Measurements from ENCODE around the gene TAS2R4. TPM values are rescaled to one million over a fixed set of nuclear protein-coding genes. Genes with fewer than 3 reads are reported as not detected.
"Not testable (repeated sequence)": the region's sequence is repeated elsewhere in the genome, so short reads cannot be mapped to it uniquely, and the experiment has no call there.

The TAS2R4 gene
- 1 to 10 TPM; 1.1 to 1.4 TPM for total RNA-seq

GRCh38 chr7:141776374-141776773, at the start of gene TAS2R4:
Gene TAS2R4 (plus strand): TSS chr7:141776674. CDS start chr7:141778489, 1,815 bp downstream.
- peaks cover 14 to 28% of the 10 kb centered on the region in 2 donors for H3K36me3 Mint-ChIP-seq (ENCODE audit: insufficient read depth in 2 of 2)
- DNase-seq = no peak
- H3K4me1 Mint-ChIP-seq (ENCODE audit: low read depth) = no peaks in the 10 kb centered on the region

GRCh38 chr7:141729020-141729419, 47.5 kb upstream of the TAS2R4 start:
- Mint-ChIP-seq H3K4me3 (no peak overlapping the region), H3K36me3 (ENCODE audit: insufficient read depth in 2 of 2) (no peaks in the 10 kb centered on the region), H3K4me1 (ENCODE audit: low read depth) (no peaks in the 10 kb centered on the region), H3K27me3 (ENCODE audit: low read depth) (no peaks in the 10 kb centered on the region), H3K9me3 (no peaks in the 10 kb centered on the region), H3K27ac (no peak overlapping the region)
- ATAC-seq (replicated peaks in 1 of 2) (no peak), DNase-seq (no peak)

More at GRCh38 chr7:141776374-141776773, at the start of gene TAS2R4:
- no peak within 1 kb of the TSS for H3K27ac Mint-ChIP-seq
- H3K4me3 Mint-ChIP-seq = no peak within 1 kb of the TSS
- H3K9me3 Mint-ChIP-seq = peaks cover 0 to 3% of the 10 kb centered on the region in 2 donors
- H3K27me3 Mint-ChIP-seq (ENCODE audit: low read depth) = no peaks in the 10 kb centered on the region
- no peak for ATAC-seq (replicated peaks in 1 of 2)

- no peaks in the 10 kb centered on the region for H3K27me3 Mint-ChIP-seq (ENCODE audit: low read depth)
- H3K27ac Mint-ChIP-seq = no peak overlapping the region
- DNase-seq (no peak), ATAC-seq (replicated peaks in 1 of 2) (no peak)
- H3K4me3 Mint-ChIP-seq = no peak overlapping the region
- H3K4me1 Mint-ChIP-seq (ENCODE audit: low read depth) = no peaks in the 10 kb centered on the region
- no peaks in the 10 kb centered on the region for H3K9me3 Mint-ChIP-seq
- H3K36me3 Mint-ChIP-seq (ENCODE audit: insufficient read depth in 2 of 2) = no peaks in the 10 kb centered on the region
These were observed 44.9 kb upstream of the TAS2R4 start for GRCh38 chr7:141731476-141732149.

GRCh38 chr7:141737118-141737835, 39.2 kb upstream of the TAS2R4 start:
- peak overlapping the region; percentile 94 to 98 for H3K4me3 Mint-ChIP-seq
- ATAC-seq (replicated peaks in 1 of 2) (no peak), DNase-seq (peak; percentile 3 to 14)
- H3K27ac Mint-ChIP-seq = peak overlapping the region; percentile 99
- H3K4me1 Mint-ChIP-seq (ENCODE audit: low read depth) = peaks cover 37% of the 10 kb centered on the region
- H3K27me3 Mint-ChIP-seq (ENCODE audit: low read depth) = no peaks in the 10 kb centered on the region
- no peaks in the 10 kb centered on the region for H3K9me3 Mint-ChIP-seq
- H3K36me3 Mint-ChIP-seq (ENCODE audit: insufficient read depth in 2 of 2) = peaks cover 10 to 24% of the 10 kb centered on the region in 2 donors

- H3K36me3 Mint-ChIP-seq (ENCODE audit: insufficient read depth in 2 of 2) = peaks cover 10 to 29% of the 10 kb centered on the region in 2 donors
- H3K27me3 Mint-ChIP-seq (ENCODE audit: low read depth) = no peaks in the 10 kb centered on the region
- peak within 1 kb of the TSS; percentile 94 to 98 for H3K4me3 Mint-ChIP-seq
- H3K27ac Mint-ChIP-seq = peak within 1 kb of the TSS; percentile 99
- ATAC-seq (replicated peaks in 1 of 2) = peak; percentile 91 to 94
- no peaks in the 10 kb centered on the region for H3K9me3 Mint-ChIP-seq
- DNase-seq = peak; percentile 91 to 92
- H3K4me1 Mint-ChIP-seq (ENCODE audit: low read depth) = peaks cover 41% of the 10 kb centered on the region
These were observed 38.5 kb upstream of the TAS2R4 start, which contains the start of gene SSBP1 for GRCh38 chr7:141737836-141738591. Gene SSBP1 (plus strand): TSS chr7:141738358. CDS start chr7:141739167, 809 bp downstream.

- Mint-ChIP-seq H3K27me3 (ENCODE audit: low read depth) (no peaks in the 10 kb centered on the region), H3K4me1 (ENCODE audit: low read depth) (peaks cover 43% of the 10 kb centered on the region)
- no peak for DNase-seq
These were observed 37.9 kb upstream of the TAS2R4 start for GRCh38 chr7:141738592-141739013.

GRCh38 chr7:141739250-141739649, 37.2 kb upstream of the TAS2R4 start:
- Mint-ChIP-seq H3K36me3 (ENCODE audit: insufficient read depth in 2 of 2) (peaks cover 14 to 39% of the 10 kb centered on the region in 2 donors), H3K4me3 (peak overlapping the region; percentile 94 to 98), H3K27me3 (ENCODE audit: low read depth) (no peaks in the 10 kb centered on the region), H3K27ac (peak overlapping the region; percentile 99), H3K9me3 (no peaks in the 10 kb centered on the region), H3K4me1 (ENCODE audit: low read depth) (peaks cover 50% of the 10 kb centered on the region)
- no peak for DNase-seq
- no peak for ATAC-seq (replicated peaks in 1 of 2)

More at GRCh38 chr7:141738592-141739013, 37.9 kb upstream of the TAS2R4 start:
- Mint-ChIP-seq H3K4me3 (peak overlapping the region; percentile 94 to 98), H3K9me3 (no peaks in the 10 kb centered on the region), H3K36me3 (ENCODE audit: insufficient read depth in 2 of 2) (peaks cover 14 to 33% of the 10 kb centered on the region in 2 donors), H3K27ac (peak overlapping the region; percentile 99)
- no peak for ATAC-seq (replicated peaks in 1 of 2)

- no peaks in the 10 kb centered on the region for H3K27me3 Mint-ChIP-seq (ENCODE audit: low read depth)
- ATAC-seq (replicated peaks in 1 of 2) = no peak
- H3K36me3 Mint-ChIP-seq (ENCODE audit: insufficient read depth in 2 of 2) = peaks cover 17 to 41% of the 10 kb centered on the region in 2 donors
These were observed 34.2 kb upstream of the TAS2R4 start for GRCh38 chr7:141742229-141742628.

GRCh38 chr7:141744131-141744530, 32.3 kb upstream of the TAS2R4 start:
- DNase-seq (no peak), ATAC-seq (replicated peaks in 1 of 2) (no peak)
- H3K27ac Mint-ChIP-seq = peak overlapping the region; percentile 56
- H3K27me3 Mint-ChIP-seq (ENCODE audit: low read depth) = no peaks in the 10 kb centered on the region
- peaks cover 15 to 40% of the 10 kb centered on the region in 2 donors for H3K36me3 Mint-ChIP-seq (ENCODE audit: insufficient read depth in 2 of 2)
- peaks cover 35% of the 10 kb centered on the region for H3K4me1 Mint-ChIP-seq (ENCODE audit: low read depth)
- H3K9me3 Mint-ChIP-seq = no peaks in the 10 kb centered on the region
- no peak overlapping the region for H3K4me3 Mint-ChIP-seq

More at GRCh38 chr7:141742229-141742628, 34.2 kb upstream of the TAS2R4 start:
- no peak for DNase-seq
- Mint-ChIP-seq H3K27ac (peak overlapping the region; percentile 55), H3K4me3 (peak overlapping the region in 1 of 2 donors; percentile 29), H3K9me3 (no peaks in the 10 kb centered on the region), H3K4me1 (ENCODE audit: low read depth) (peaks cover 49% of the 10 kb centered on the region)

- H3K27ac Mint-ChIP-seq = no peak overlapping the region
- DNase-seq = no peak
- ATAC-seq (replicated peaks in 1 of 2) = no peak
- H3K4me3 Mint-ChIP-seq = no peak overlapping the region
- H3K27me3 Mint-ChIP-seq (ENCODE audit: low read depth) = no peaks in the 10 kb centered on the region
- H3K9me3 Mint-ChIP-seq = peaks cover 1 to 7% of the 10 kb centered on the region in 2 donors
- peaks cover 9% of the 10 kb centered on the region for H3K4me1 Mint-ChIP-seq (ENCODE audit: low read depth)
- peaks cover 37 to 53% of the 10 kb centered on the region in 2 donors for H3K36me3 Mint-ChIP-seq (ENCODE audit: insufficient read depth in 2 of 2)
These were observed 28.1 kb upstream of the TAS2R4 start for GRCh38 chr7:141748396-141748795.

- H3K4me1 Mint-ChIP-seq (ENCODE audit: low read depth); ATAC-seq (replicated peaks in 1 of 2); DNase-seq; H3K4me3 Mint-ChIP-seq; H3K27me3 Mint-ChIP-seq (ENCODE audit: low read depth); H3K27ac Mint-ChIP-seq; H3K9me3 Mint-ChIP-seq: not testable (repeated sequence)
- peaks cover 43 to 51% of the 10 kb centered on the region in 2 donors for H3K36me3 Mint-ChIP-seq (ENCODE audit: insufficient read depth in 2 of 2)
These were observed 24.6 kb upstream of the TAS2R4 start for GRCh38 chr7:141751904-141752303.

GRCh38 chr7:141752634-141753033, 23.8 kb upstream of the TAS2R4 start:
- peaks cover 1 to 7% of the 10 kb centered on the region in 2 donors for H3K9me3 Mint-ChIP-seq
- H3K27ac Mint-ChIP-seq = no peak overlapping the region
- H3K27me3 Mint-ChIP-seq (ENCODE audit: low read depth) = no peaks in the 10 kb centered on the region
- DNase-seq (no peak), ATAC-seq (replicated peaks in 1 of 2) (no peak)
- no peaks in the 10 kb centered on the region for H3K4me1 Mint-ChIP-seq (ENCODE audit: low read depth)
- peaks cover 43 to 51% of the 10 kb centered on the region in 2 donors for H3K36me3 Mint-ChIP-seq (ENCODE audit: insufficient read depth in 2 of 2)
- H3K4me3 Mint-ChIP-seq = no peak overlapping the region
